GM23338 (cell line): ENCODE measurements around the gene PPP2R5A. TPM values are rescaled to one million over a fixed set of nuclear protein-coding genes. Genes with fewer than 3 reads are reported as not detected.

Experiments used
- ATAC-seq: fragments of 200-7000 bp; cut with Tn5 transposase; 3 replicates; pipeline ENCODE4 v1.9.1; 2020
- DNase-seq: peaks from one replicate; pipeline ENCODE4 v3.0.0-alpha.2; 2015; ENCODE audit warnings: low spot score
- H2AFZ ChIP-seq: fragments of 200-600 bp; sonication (generic); 2 replicates; pipeline ENCODE4 v1.8.0; 2016; ENCODE audit warnings: antibody characterized with exemption, mild to moderate bottlenecking, moderate library complexity
- H3F3A ChIP-seq: fragments of 200-600 bp; sonication (generic); replicated peaks from 2 replicates; pipeline ENCODE4 v1.8.0; 2017; ENCODE audit warnings: antibody characterized with exemption, mixed run types, low read depth
- H3K27ac ChIP-seq: fragments of 200-600 bp; sonication (generic); 2 replicates; pipeline ENCODE4 v1.6.1; 2016; ENCODE audit warnings: low read depth
- H3K27me3 ChIP-seq: fragments of 200-600 bp; sonication (generic); 2 replicates; pipeline ENCODE4 v1.8.0; 2016; ENCODE audit warnings: mild to moderate bottlenecking, mixed run types, moderate library complexity; ENCODE audit not compliant: insufficient read depth
- H3K36me3 ChIP-seq: fragments of 200-600 bp; sonication (generic); 2 replicates; pipeline ENCODE4 v1.8.0; 2016; ENCODE audit warnings: mild to moderate bottlenecking; ENCODE audit not compliant: insufficient read depth
- H3K4me1 ChIP-seq: fragments of 200-600 bp; sonication (generic); 2 replicates; pipeline ENCODE4 v1.8.0; 2016; ENCODE audit warnings: mild to moderate bottlenecking, moderate library complexity; ENCODE audit not compliant: insufficient read depth
- H3K4me2 ChIP-seq: fragments of 200-600 bp; sonication (generic); 2 replicates; pipeline ENCODE4 v1.7.1; 2017; ENCODE audit warnings: mixed run types
- H3K4me3 ChIP-seq: fragments of 200-600 bp; sonication (generic); 2 replicates; pipeline ENCODE4 v1.6.1; 2016; ENCODE audit warnings: mixed run types
- H3K79me2 ChIP-seq: fragments of 200-600 bp; sonication (generic); replicated peaks from 2 replicates; pipeline ENCODE4 v1.8.0; 2017; ENCODE audit warnings: mild to moderate bottlenecking; ENCODE audit not compliant: insufficient read depth
- H3K9me2 ChIP-seq: fragments of 200-600 bp; sonication (generic); 2 replicates; pipeline ENCODE4 v1.8.0; 2017; ENCODE audit not compliant: insufficient read depth
- H4K20me1 ChIP-seq: fragments of 200-600 bp; sonication (generic); replicated peaks from 2 replicates; pipeline ENCODE4 v1.8.0; 2017; ENCODE audit warnings: mild to moderate bottlenecking; ENCODE audit not compliant: insufficient read depth
- H3K27ac Mint-ChIP-seq: 2 replicates; pipeline ENCODE4 v1.8.0; 2020; ENCODE audit warnings: inconsistent platforms, mild to moderate bottlenecking, moderate library complexity, mixed read lengths
- H3K27me3 Mint-ChIP-seq: 3 replicates; pipeline ENCODE4 v1.8.0; 2022; ENCODE audit warnings: low read depth, mild to moderate bottlenecking, moderate library complexity, mixed read lengths, inconsistent platforms; ENCODE audit not compliant: insufficient read depth, poor library complexity
- H3K36me3 Mint-ChIP-seq: 3 replicates; pipeline ENCODE4 v1.8.0; 2021; ENCODE audit warnings: low read depth, mild to moderate bottlenecking, inconsistent platforms, moderate library complexity, mixed read lengths
- H3K4me1 Mint-ChIP-seq: 3 replicates; pipeline ENCODE4 v1.8.0; 2020; ENCODE audit warnings: mild to moderate bottlenecking, inconsistent platforms, mixed read lengths
- H3K4me3 Mint-ChIP-seq: 3 replicates; pipeline ENCODE4 v1.8.0; 2021; ENCODE audit warnings: moderate library complexity, mild to moderate bottlenecking, inconsistent platforms, mixed read lengths
- H3K9me3 Mint-ChIP-seq: 3 replicates; pipeline ENCODE4 v1.8.0; 2020; ENCODE audit warnings: moderate library complexity, mild to moderate bottlenecking, inconsistent platforms, mixed read lengths
- CREB1 ChIP-seq: fragments of 250-450 bp; sonication (Bioruptor Pico); IDR thresholded peaks from 2 replicates; pipeline ENCODE4 v1.5.0; 2020; ENCODE audit warnings: low read depth, mild to moderate bottlenecking, moderate library complexity
- EZH2 ChIP-seq: fragments of 200-600 bp; sonication (generic); IDR thresholded peaks from one replicate; pipeline ENCODE4 v1.8.0; 2017; ENCODE audit warnings: antibody characterized with exemption, mild to moderate bottlenecking, low read depth; ENCODE audit not compliant: unreplicated experiment
- EZH2phosphoT487 ChIP-seq: fragments of 200-600 bp; sonication (generic); IDR thresholded peaks from one replicate; pipeline ENCODE4 v1.8.1; 2018; ENCODE audit warnings: antibody characterized with exemption; ENCODE audit not compliant: unreplicated experiment
- JUNB ChIP-seq: IDR thresholded peaks from one replicate; pipeline ENCODE4 v1.6.1; 2016; ENCODE audit warnings: antibody characterized with exemption; ENCODE audit not compliant: unreplicated experiment
- NANOG ChIP-seq: IDR thresholded peaks from 2 replicates; pipeline ENCODE4 v1.6.1; 2016; ENCODE audit warnings: antibody characterized with exemption, borderline replicate concordance
- POLR2AphosphoS5 ChIP-seq: IDR thresholded peaks from 2 replicates; pipeline ENCODE4 v1.6.1; 2016; ENCODE audit warnings: antibody characterized with exemption, low read depth
- STAT1 ChIP-seq: IDR thresholded peaks from one replicate; pipeline ENCODE4 v1.6.1; 2016; ENCODE audit warnings: antibody characterized with exemption; ENCODE audit not compliant: unreplicated experiment
- ZNF114 ChIP-seq: fragments of 250-450 bp; sonication (Bioruptor Pico); IDR thresholded peaks from 2 replicates; pipeline ENCODE4 v1.5.0; 2020; ENCODE audit warnings: mild to moderate bottlenecking, moderate library complexity
- ZNF331 ChIP-seq: fragments of 250-450 bp; sonication (Bioruptor Pico); IDR thresholded peaks from 2 replicates; pipeline ENCODE4 v1.5.0; 2020; ENCODE audit warnings: low read depth, mild to moderate bottlenecking, moderate library complexity
- polyA plus RNA-seq: library from polyadenylated mRNA; unstranded; fragments of >200 nt; fragmentation: Nextera tagmentation; extraction: Ambion mirVana; gene quantifications from 2 replicates; pipeline ENCODE4 v1.2.1, GENCODE V29; 2016
- total RNA-seq: library from RNA; depleted of rRNA; stranded (reverse); fragments of >200 nt; shearing (Covaris generic); gene quantifications from 2 replicates; pipeline ENCODE4 v1.2.3, GENCODE V29; 2014
- TF ChIP-seq, protein P1 (sequence below): IDR thresholded peaks from one replicate; pipeline ENCODE4 v1.6.1; 2018; ENCODE audit warnings: antibody characterized with exemption; ENCODE audit not compliant: unreplicated experiment
- TF ChIP-seq, protein P2 (sequence below): IDR thresholded peaks from 2 replicates; pipeline ENCODE4 v1.6.1; 2016; ENCODE audit warnings: antibody characterized with exemption
- TF ChIP-seq, protein P3 (sequence below), 2 experiments: fragments of 200-600 bp in 1 of 2; sonication (generic) in 1 of 2; conservative IDR thresholded peaks; 2 replicates each; pipeline versions ENCODE4 v1.5.1 to v1.6.1; 2016 to 2017; ENCODE audit warnings: antibody characterized with exemption in 2 of 2, low read depth in 2 of 2, mild to moderate bottlenecking in 2 of 2, moderate library complexity in 1 of 2

The PPP2R5A gene
- total and polyA plus RNA-seq, 2 experiments from 2014 or later, result 16.2 to 43.5 TPM

DNA sequence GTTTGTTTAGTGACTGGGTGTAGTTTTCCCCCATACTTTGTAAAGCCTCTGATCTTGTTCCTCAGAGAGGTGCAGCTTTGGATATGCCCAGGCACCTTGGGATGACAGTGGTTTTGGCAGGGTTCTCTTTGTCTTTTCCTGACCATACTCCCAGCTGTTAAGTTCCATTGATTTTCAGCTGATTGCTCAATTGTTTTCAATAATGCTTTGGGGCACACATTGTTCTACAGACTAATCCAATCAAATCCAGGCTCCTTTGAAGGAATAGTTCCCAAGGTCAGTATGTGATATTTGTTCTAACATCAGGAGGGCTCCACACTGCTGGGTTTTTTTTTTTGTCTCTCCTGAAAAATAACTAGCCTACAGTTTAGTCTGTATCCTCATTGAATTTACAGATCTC lies 24.8 kb downstream of the PPP2R5A start (continued):
- TF ChIP-seq, protein P1, sequence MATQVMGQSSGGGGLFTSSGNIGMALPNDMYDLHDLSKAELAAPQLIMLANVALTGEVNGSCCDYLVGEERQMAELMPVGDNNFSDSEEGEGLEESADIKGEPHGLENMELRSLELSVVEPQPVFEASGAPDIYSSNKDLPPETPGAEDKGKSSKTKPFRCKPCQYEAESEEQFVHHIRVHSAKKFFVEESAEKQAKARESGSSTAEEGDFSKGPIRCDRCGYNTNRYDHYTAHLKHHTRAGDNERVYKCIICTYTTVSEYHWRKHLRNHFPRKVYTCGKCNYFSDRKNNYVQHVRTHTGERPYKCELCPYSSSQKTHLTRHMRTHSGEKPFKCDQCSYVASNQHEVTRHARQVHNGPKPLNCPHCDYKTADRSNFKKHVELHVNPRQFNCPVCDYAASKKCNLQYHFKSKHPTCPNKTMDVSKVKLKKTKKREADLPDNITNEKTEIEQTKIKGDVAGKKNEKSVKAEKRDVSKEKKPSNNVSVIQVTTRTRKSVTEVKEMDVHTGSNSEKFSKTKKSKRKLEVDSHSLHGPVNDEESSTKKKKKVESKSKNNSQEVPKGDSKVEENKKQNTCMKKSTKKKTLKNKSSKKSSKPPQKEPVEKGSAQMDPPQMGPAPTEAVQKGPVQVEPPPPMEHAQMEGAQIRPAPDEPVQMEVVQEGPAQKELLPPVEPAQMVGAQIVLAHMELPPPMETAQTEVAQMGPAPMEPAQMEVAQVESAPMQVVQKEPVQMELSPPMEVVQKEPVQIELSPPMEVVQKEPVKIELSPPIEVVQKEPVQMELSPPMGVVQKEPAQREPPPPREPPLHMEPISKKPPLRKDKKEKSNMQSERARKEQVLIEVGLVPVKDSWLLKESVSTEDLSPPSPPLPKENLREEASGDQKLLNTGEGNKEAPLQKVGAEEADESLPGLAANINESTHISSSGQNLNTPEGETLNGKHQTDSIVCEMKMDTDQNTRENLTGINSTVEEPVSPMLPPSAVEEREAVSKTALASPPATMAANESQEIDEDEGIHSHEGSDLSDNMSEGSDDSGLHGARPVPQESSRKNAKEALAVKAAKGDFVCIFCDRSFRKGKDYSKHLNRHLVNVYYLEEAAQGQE, result no peak
- TF ChIP-seq NANOG, result no peak
- TF ChIP-seq CREB1 (CRISPR knock-in tag), result no peak
- no peak for TF ChIP-seq EZH2phosphoT487
- TF ChIP-seq POLR2AphosphoS5, result no peak
- TF ChIP-seq EZH2, result no peak
- no peak for TF ChIP-seq JUNB
- TF ChIP-seq, protein P2, sequence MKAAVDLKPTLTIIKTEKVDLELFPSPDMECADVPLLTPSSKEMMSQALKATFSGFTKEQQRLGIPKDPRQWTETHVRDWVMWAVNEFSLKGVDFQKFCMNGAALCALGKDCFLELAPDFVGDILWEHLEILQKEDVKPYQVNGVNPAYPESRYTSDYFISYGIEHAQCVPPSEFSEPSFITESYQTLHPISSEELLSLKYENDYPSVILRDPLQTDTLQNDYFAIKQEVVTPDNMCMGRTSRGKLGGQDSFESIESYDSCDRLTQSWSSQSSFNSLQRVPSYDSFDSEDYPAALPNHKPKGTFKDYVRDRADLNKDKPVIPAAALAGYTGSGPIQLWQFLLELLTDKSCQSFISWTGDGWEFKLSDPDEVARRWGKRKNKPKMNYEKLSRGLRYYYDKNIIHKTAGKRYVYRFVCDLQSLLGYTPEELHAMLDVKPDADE, result no peak
- TF ChIP-seq ZNF331 (CRISPR knock-in tag), result no peak
- TF ChIP-seq, protein P3, sequence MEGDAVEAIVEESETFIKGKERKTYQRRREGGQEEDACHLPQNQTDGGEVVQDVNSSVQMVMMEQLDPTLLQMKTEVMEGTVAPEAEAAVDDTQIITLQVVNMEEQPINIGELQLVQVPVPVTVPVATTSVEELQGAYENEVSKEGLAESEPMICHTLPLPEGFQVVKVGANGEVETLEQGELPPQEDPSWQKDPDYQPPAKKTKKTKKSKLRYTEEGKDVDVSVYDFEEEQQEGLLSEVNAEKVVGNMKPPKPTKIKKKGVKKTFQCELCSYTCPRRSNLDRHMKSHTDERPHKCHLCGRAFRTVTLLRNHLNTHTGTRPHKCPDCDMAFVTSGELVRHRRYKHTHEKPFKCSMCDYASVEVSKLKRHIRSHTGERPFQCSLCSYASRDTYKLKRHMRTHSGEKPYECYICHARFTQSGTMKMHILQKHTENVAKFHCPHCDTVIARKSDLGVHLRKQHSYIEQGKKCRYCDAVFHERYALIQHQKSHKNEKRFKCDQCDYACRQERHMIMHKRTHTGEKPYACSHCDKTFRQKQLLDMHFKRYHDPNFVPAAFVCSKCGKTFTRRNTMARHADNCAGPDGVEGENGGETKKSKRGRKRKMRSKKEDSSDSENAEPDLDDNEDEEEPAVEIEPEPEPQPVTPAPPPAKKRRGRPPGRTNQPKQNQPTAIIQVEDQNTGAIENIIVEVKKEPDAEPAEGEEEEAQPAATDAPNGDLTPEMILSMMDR (conservative IDR thresholded peaks at IDR 0.05; ENCODE audit: low read depth in 2 of 2), result no peak
- no peak for TF ChIP-seq STAT1
- TF ChIP-seq ZNF114 (CRISPR knock-in tag), result no peak

DNA sequence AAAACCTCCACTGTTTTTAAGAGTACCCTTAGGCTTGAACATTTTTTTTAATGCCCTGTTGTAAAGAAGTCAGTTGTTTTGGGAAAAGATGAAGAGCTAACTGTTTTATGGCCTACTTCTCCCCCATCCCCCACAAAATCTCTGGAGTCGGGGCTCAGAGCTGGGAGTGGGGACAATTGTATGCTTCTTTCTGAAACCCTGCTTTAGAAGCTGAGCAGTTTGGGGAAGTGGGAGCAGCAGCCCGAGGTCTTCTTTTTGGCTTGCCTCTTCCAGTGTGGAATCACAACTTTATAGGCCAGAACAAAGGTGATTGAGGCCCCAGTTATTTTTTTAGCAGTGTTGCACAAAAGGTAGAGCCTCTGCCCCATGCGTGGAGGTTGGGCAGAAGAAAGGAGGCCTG lies 25.2 kb downstream of the PPP2R5A start:
- Histone ChIP-seq H3K4me3 (no peak overlapping the region), H3K4me1 (peaks cover 16% of the 10 kb centered on the region), H3K36me3 (no peaks in the 10 kb centered on the region), H2AFZ (no peak overlapping the region), H4K20me1 (no peaks in the 10 kb centered on the region), H3K9me2 (no peaks in the 10 kb centered on the region), H3F3A (no peaks in the 10 kb centered on the region), H3K27ac (peak overlapping the region; percentile 34; the same call in 1 of the 2 replicates), H3K27me3 (no peaks in the 10 kb centered on the region), H3K4me2 (0 out of 2 replicates have a peak overlapping the region, but pooled peaks have one; percentile 10), H3K79me2 (peaks cover 87% of the 10 kb centered on the region)
- no peak overlapping the region for H3K4me3 Mint-ChIP-seq
- ATAC-seq (peak; percentile 52), DNase-seq (no peak)
- H3K36me3 Mint-ChIP-seq, result peaks cover 27% of the 10 kb centered on the region; the same call in 2 of the 3 replicates
- peaks cover 24% of the 10 kb centered on the region for H3K4me1 Mint-ChIP-seq
- H3K9me3 Mint-ChIP-seq, result peaks cover 6% of the 10 kb centered on the region
- peak overlapping the region; percentile 76; the same call in 1 of the 2 replicates for H3K27ac Mint-ChIP-seq
- H3K27me3 Mint-ChIP-seq, result no peaks in the 10 kb centered on the region
- TF ChIP-seq, protein P3 (conservative IDR thresholded peaks at IDR 0.05; ENCODE audit: low read depth in 2 of 2), result no peak
- TF ChIP-seq POLR2AphosphoS5 (no peak), ZNF114 (CRISPR knock-in tag) (no peak), EZH2 (no peak), CREB1 (CRISPR knock-in tag) (no peak)
- TF ChIP-seq, protein P2, result no peak
